H1 (cell line): ENCODE measurements around the gene CELSR1. TPM values are rescaled to one million over a fixed set of nuclear protein-coding genes. Genes with fewer than 3 reads are reported as not detected.

Experiments
- ASH2L ChIP-seq: fragments of 200-600, 300-600 bp; sonication (generic); IDR thresholded peaks from one replicate; pipeline ENCODE4 v1.7.1; 2017; ENCODE audit warnings: low read length
- CEBPB ChIP-seq: IDR thresholded peaks from 2 replicates; pipeline ENCODE4 v1.6.1; 2012; ENCODE audit warnings: low read depth, low read length
- GTF2F1 ChIP-seq: IDR thresholded peaks from 2 replicates; pipeline ENCODE4 v1.6.1; 2012; ENCODE audit warnings: low read depth, low read length, improper control_type of control experiment, borderline replicate concordance
- HDAC6 ChIP-seq: IDR thresholded peaks from one replicate; pipeline ENCODE4 v1.7.1; 2012; ENCODE audit warnings: low read depth, mild to moderate bottlenecking, inconsistent platforms, low read length, moderate library complexity
- SAP30 ChIP-seq: fragments of 300-600 bp; sonication (generic); IDR thresholded peaks from 2 replicates; pipeline ENCODE4 v1.7.1; 2012; ENCODE audit warnings: low read length, moderate library complexity, mild to moderate bottlenecking, inconsistent platforms; ENCODE audit not compliant: insufficient read depth, insufficient replicate concordance
- SUZ12 ChIP-seq: fragments of 200-600 bp; sonication (generic); IDR thresholded peaks from 2 replicates; pipeline ENCODE4 v1.6.1; 2012; ENCODE audit warnings: mild to moderate bottlenecking, inconsistent platforms, low read length, moderate library complexity, mixed read lengths
- TAF1 ChIP-seq: IDR thresholded peaks from 2 replicates; pipeline ENCODE4 v1.6.1; 2011; ENCODE audit warnings: mild to moderate bottlenecking, low read depth, low read length
- TCF12 ChIP-seq: IDR thresholded peaks from 2 replicates; pipeline ENCODE4 v1.6.1; 2011; ENCODE audit warnings: low read depth, mild to moderate bottlenecking, low read length
- polyA plus RNA-seq, 7 experiments: library from polyadenylated mRNA; depleted of rRNA in 3 of 7; stranded (reverse) in 5 of 7; unstranded in 2 of 7; fragments of >200 nt in 5 of 7; fragments of 200-250 nt in 2 of 7; gene quantifications; 1 replicate in 5 of 7; 2 replicates in 1 of 7; 4 replicates in 1 of 7; pipeline versions ENCODE4 v1.2.1 to v1.2.3, GENCODE V29; 2011 to 2013; ENCODE audit warnings: missing spikeins in 2 of 7, mixed read lengths in 2 of 7
- total RNA-seq: library from RNA; stranded (reverse); fragmentation: NEBNext Ultra II Directional; extraction: Animal tissue kit (Norgen Biotek cat#: 25700); gene quantifications from 2 replicates; pipeline ENCODE4 v1.2.1, GENCODE V29; 2021
- TF ChIP-seq, protein P1 (sequence below): fragments of 300-600 bp; sonication (generic); IDR thresholded peaks from 2 replicates; pipeline ENCODE4 v1.7.1; 2012; ENCODE audit warnings: low read length, moderate library complexity, mild to moderate bottlenecking, inconsistent platforms; ENCODE audit not compliant: insufficient replicate concordance
- TF ChIP-seq, protein P2 (sequence below): IDR thresholded peaks from 2 replicates; pipeline ENCODE4 v1.6.1; 2012; ENCODE audit warnings: inconsistent platforms

Gene CELSR1
- total and polyA plus RNA-seq, 2 of the 8 experiments (the other 6 are each of a cell fraction or from before 2014, with no cell fraction given), result 9.0 to 12.4 TPM

DNA sequence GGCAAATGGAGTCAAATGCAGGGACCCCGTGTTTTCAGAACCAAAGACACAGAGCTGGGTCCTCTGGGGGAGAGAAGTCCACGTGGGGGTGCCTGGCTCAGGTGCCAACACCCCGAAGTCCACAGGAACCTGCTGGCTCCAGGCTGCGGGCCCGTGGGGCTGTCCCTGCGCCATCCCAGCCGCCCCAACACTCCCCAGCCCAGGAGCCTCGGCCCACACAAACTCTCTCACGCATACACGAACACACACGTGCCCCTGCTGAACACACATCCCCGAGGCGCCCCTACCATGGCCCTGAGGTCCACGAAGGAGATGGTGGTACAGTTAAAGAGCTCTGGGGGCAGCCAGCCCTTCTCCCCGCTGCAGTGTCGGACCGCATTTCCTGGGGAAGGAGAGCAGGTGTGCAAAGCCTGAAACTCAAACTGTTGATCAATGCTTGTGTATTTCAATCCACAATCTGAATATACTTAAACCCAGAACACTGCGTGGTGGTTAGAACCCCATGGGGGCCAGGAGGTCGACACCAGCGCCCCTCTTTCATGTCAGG, 147.2 kb downstream of the CELSR1 start (continued):
- TF ChIP-seq, protein P1, sequence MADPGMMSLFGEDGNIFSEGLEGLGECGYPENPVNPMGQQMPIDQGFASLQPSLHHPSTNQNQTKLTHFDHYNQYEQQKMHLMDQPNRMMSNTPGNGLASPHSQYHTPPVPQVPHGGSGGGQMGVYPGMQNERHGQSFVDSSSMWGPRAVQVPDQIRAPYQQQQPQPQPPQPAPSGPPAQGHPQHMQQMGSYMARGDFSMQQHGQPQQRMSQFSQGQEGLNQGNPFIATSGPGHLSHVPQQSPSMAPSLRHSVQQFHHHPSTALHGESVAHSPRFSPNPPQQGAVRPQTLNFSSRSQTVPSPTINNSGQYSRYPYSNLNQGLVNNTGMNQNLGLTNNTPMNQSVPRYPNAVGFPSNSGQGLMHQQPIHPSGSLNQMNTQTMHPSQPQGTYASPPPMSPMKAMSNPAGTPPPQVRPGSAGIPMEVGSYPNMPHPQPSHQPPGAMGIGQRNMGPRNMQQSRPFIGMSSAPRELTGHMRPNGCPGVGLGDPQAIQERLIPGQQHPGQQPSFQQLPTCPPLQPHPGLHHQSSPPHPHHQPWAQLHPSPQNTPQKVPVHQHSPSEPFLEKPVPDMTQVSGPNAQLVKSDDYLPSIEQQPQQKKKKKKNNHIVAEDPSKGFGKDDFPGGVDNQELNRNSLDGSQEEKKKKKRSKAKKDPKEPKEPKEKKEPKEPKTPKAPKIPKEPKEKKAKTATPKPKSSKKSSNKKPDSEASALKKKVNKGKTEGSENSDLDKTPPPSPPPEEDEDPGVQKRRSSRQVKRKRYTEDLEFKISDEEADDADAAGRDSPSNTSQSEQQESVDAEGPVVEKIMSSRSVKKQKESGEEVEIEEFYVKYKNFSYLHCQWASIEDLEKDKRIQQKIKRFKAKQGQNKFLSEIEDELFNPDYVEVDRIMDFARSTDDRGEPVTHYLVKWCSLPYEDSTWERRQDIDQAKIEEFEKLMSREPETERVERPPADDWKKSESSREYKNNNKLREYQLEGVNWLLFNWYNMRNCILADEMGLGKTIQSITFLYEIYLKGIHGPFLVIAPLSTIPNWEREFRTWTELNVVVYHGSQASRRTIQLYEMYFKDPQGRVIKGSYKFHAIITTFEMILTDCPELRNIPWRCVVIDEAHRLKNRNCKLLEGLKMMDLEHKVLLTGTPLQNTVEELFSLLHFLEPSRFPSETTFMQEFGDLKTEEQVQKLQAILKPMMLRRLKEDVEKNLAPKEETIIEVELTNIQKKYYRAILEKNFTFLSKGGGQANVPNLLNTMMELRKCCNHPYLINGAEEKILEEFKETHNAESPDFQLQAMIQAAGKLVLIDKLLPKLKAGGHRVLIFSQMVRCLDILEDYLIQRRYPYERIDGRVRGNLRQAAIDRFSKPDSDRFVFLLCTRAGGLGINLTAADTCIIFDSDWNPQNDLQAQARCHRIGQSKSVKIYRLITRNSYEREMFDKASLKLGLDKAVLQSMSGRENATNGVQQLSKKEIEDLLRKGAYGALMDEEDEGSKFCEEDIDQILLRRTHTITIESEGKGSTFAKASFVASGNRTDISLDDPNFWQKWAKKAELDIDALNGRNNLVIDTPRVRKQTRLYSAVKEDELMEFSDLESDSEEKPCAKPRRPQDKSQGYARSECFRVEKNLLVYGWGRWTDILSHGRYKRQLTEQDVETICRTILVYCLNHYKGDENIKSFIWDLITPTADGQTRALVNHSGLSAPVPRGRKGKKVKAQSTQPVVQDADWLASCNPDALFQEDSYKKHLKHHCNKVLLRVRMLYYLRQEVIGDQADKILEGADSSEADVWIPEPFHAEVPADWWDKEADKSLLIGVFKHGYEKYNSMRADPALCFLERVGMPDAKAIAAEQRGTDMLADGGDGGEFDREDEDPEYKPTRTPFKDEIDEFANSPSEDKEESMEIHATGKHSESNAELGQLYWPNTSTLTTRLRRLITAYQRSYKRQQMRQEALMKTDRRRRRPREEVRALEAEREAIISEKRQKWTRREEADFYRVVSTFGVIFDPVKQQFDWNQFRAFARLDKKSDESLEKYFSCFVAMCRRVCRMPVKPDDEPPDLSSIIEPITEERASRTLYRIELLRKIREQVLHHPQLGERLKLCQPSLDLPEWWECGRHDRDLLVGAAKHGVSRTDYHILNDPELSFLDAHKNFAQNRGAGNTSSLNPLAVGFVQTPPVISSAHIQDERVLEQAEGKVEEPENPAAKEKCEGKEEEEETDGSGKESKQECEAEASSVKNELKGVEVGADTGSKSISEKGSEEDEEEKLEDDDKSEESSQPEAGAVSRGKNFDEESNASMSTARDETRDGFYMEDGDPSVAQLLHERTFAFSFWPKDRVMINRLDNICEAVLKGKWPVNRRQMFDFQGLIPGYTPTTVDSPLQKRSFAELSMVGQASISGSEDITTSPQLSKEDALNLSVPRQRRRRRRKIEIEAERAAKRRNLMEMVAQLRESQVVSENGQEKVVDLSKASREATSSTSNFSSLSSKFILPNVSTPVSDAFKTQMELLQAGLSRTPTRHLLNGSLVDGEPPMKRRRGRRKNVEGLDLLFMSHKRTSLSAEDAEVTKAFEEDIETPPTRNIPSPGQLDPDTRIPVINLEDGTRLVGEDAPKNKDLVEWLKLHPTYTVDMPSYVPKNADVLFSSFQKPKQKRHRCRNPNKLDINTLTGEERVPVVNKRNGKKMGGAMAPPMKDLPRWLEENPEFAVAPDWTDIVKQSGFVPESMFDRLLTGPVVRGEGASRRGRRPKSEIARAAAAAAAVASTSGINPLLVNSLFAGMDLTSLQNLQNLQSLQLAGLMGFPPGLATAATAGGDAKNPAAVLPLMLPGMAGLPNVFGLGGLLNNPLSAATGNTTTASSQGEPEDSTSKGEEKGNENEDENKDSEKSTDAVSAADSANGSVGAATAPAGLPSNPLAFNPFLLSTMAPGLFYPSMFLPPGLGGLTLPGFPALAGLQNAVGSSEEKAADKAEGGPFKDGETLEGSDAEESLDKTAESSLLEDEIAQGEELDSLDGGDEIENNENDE, result no peak
- TF ChIP-seq SAP30 (no peak), TAF1 (no peak), GTF2F1 (no peak), ASH2L (no peak), HDAC6 (no peak), CEBPB (no peak), TCF12 (no peak), SUZ12 (no peak)
- TF ChIP-seq, protein P2, sequence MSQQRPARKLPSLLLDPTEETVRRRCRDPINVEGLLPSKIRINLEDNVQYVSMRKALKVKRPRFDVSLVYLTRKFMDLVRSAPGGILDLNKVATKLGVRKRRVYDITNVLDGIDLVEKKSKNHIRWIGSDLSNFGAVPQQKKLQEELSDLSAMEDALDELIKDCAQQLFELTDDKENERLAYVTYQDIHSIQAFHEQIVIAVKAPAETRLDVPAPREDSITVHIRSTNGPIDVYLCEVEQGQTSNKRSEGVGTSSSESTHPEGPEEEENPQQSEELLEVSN, result no peak
